ENCODE results near the gene GMDS. TPM values are rescaled to one million over a fixed set of nuclear protein-coding genes. Genes with fewer than 3 reads are reported as not detected.
A peak's percentile ranks its signal among the peaks of the same experiment; 100 is the strongest.

Gene GMDS
- total RNA-seq, 4 donors from 2014 or later, result 197 to 375 (median 215) TPM

DNA sequence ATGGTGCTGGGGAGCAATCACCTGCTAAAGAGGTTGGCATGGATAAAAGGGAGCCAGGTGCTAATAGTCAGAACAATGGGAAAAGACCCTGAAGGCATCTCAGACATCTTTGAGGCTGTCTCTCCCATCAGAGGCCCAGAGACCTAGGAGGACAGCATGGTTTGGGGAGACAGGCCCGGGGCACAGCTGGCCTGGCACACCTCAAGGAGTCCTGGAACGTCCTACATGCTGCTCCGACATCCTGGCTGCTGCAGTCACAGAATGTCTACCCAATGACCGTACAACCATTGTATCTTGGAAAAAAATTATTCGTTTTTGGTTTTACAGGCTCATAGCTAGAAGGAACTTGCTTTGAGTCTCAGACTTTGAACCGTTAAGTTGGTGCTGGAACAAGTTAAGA, 4.4 kb downstream of the GMDS start:
- H3K4me3 ChIP-seq, result no peak overlapping the region
- H3K9me3 ChIP-seq, result no peaks in the 10 kb centered on the region
- H3K36me3 ChIP-seq, result no peaks in the 10 kb centered on the region
- no peak for DNase-seq
- peaks cover 0 to 25% (median 0%) of the 10 kb centered on the region in 4 donors for H3K4me1 ChIP-seq
- TF ChIP-seq, protein P1, sequence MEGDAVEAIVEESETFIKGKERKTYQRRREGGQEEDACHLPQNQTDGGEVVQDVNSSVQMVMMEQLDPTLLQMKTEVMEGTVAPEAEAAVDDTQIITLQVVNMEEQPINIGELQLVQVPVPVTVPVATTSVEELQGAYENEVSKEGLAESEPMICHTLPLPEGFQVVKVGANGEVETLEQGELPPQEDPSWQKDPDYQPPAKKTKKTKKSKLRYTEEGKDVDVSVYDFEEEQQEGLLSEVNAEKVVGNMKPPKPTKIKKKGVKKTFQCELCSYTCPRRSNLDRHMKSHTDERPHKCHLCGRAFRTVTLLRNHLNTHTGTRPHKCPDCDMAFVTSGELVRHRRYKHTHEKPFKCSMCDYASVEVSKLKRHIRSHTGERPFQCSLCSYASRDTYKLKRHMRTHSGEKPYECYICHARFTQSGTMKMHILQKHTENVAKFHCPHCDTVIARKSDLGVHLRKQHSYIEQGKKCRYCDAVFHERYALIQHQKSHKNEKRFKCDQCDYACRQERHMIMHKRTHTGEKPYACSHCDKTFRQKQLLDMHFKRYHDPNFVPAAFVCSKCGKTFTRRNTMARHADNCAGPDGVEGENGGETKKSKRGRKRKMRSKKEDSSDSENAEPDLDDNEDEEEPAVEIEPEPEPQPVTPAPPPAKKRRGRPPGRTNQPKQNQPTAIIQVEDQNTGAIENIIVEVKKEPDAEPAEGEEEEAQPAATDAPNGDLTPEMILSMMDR (IDR thresholded peaks at IDR 0.05), result no peak
- TF ChIP-seq POLR2A (IDR thresholded peaks at IDR 0.05), result no peak
- H3K27me3 ChIP-seq, result no peaks in the 10 kb centered on the region
- peak overlapping the region in 1 of 4 donors; percentile 43 for H3K27ac ChIP-seq

DNA sequence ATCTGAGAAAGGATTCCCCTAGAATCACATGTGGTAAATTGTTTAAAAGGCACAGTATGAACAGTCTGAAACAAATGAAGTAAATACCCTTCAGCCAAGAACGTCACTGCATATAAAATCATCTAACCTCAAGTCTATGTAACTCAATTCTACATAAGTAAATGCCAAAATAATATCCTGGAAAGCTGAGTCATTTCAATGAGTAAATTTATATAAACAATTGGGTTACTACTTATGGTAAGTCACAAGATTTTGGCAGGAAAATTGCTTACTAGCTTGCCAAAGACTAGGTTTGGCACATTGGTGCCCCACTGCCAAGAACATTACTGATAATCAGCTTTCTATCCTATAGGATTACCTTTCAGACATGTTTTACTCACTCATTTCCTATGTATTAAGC, 8.4 kb downstream of the GMDS start:
- no peak overlapping the region for H3K27ac ChIP-seq
- no peak for DNase-seq
- no peaks in the 10 kb centered on the region for H3K36me3 ChIP-seq
- no peaks in the 10 kb centered on the region for H3K27me3 ChIP-seq
- TF ChIP-seq POLR2A (IDR thresholded peaks at IDR 0.05), result no peak
- TF ChIP-seq, protein P1 (IDR thresholded peaks at IDR 0.05), result no peak
- no peaks in the 10 kb centered on the region for H3K9me3 ChIP-seq
- H3K4me3 ChIP-seq, result no peak overlapping the region
- H3K4me1 ChIP-seq, result peaks cover 0 to 19% (median 0%) of the 10 kb centered on the region in 4 donors

DNA sequence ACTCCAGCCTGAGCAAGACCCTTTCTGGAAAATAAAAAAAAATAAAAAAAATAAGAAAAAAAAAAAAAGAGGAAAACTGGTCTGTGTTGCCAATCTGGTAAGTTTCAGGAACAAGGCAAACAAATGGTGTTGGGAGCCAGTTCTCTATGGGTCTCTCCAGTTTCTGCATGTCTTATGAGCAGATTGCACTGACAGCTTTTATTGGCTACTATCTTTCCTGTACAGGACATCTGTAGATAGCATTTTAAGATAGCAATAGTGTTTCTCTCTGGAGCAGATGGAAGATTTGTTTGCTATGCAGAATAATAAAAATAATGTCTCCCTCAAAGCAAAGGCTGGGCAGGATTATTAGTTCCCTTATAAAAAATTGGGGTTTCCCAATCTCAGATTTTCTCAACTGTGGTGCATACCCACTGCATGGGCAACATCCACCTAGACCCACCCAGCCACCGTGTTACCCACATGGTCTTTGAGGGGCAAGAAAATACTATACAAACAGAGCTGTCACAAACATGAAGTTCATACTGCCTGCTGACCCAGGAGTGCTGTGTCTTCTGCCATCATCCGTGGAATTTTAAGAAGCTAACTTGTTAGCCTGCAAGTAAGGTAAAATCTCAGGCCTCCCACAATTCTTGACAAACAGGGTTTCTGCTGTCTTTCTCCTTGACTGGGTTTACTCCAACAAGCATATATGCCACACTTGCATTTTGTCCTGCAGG, 9.5 kb downstream of the GMDS start:
- no peaks in the 10 kb centered on the region for H3K27me3 ChIP-seq
- H3K9me3 ChIP-seq, result no peaks in the 10 kb centered on the region
- peaks cover 0 to 10% (median 0%) of the 10 kb centered on the region in 4 donors for H3K4me1 ChIP-seq
- DNase-seq, result no peak
- no peak overlapping the region for H3K27ac ChIP-seq
- no peaks in the 10 kb centered on the region for H3K36me3 ChIP-seq
- no peak overlapping the region for H3K4me3 ChIP-seq
- TF ChIP-seq POLR2A (IDR thresholded peaks at IDR 0.05), result no peak
- TF ChIP-seq, protein P1 (IDR thresholded peaks at IDR 0.05), result no peak

DNA sequence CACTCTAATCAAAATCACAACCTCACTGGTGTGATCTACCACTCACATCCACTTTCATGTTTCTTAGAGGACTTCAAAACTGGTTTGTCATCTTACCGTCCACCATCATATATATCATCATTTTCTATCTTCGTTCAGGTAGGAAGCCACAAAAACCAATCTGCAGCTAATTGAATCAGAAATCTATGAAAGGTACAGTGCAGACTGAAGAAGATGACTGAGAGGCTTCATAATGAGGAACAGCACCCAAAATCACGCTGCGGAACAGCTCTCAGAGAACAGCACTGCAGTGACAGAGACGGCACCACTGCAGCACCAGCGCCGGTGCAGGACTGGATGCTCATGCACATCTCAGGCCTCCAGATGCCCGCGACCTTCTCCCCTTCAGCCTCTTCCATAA, 13.0 kb downstream of the GMDS start:
- Histone ChIP-seq H3K27ac (no peak overlapping the region), H3K36me3 (no peaks in the 10 kb centered on the region), H3K4me3 (no peak overlapping the region), H3K4me1 (peaks cover 0 to 6% (median 0%) of the 10 kb centered on the region in 4 donors), H3K27me3 (no peaks in the 10 kb centered on the region), H3K9me3 (no peaks in the 10 kb centered on the region)
- TF ChIP-seq, protein P1 (IDR thresholded peaks at IDR 0.05), result no peak
- no peak for TF ChIP-seq POLR2A (IDR thresholded peaks at IDR 0.05)
- peak in 1 of 3 donors; percentile 22 for DNase-seq

DNA sequence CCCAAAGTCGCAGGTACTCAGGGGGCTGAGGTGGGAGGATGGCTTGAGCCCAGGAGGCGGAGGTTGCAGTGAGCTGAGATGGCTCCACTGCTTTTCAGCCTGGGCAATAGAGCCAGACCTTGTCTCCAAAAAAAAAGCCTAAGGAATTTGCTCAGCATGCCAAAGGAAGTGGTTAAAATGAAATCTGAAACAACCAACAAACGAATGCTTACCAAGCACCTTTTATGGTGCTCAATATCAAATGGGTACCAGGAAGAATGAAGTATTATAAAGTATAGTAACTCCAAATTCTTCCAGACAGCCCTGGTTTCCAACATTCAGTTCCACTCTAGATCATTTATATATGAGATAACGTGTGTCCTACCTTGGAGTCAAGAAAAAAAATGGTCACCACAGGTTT, 14.0 kb downstream of the GMDS start:
- Histone ChIP-seq H3K27ac (no peak overlapping the region), H3K36me3 (no peaks in the 10 kb centered on the region), H3K9me3 (no peaks in the 10 kb centered on the region), H3K4me1 (no peaks in the 10 kb centered on the region), H3K4me3 (no peak overlapping the region), H3K27me3 (no peaks in the 10 kb centered on the region)
- TF ChIP-seq POLR2A (IDR thresholded peaks at IDR 0.05), result no peak
- TF ChIP-seq, protein P1 (IDR thresholded peaks at IDR 0.05), result no peak
- no peak for DNase-seq

All from Peyer's patch (tissue), 4 donors.